IPS-15b (cell line): ENCODE data around the gene ARSG.
"Not testable (repeated sequence)": the region's sequence is repeated elsewhere in the genome, so short reads cannot be mapped to it uniquely, and the experiment has no call there.

Source experiments
- H3K27me3 ChIP-seq: one replicate; pipeline ENCODE4 v1.6.1; 2013; ENCODE audit warnings: low read length; ENCODE audit not compliant: control insufficient read depth, insufficient read depth
- H3K36me3 ChIP-seq: one replicate; pipeline ENCODE4 v1.6.1; 2013; ENCODE audit warnings: low read length; ENCODE audit not compliant: control insufficient read depth, insufficient read depth
- H3K4me1 ChIP-seq: one replicate; pipeline ENCODE4 v1.6.1; 2013; ENCODE audit warnings: mild to moderate bottlenecking, low read length; ENCODE audit not compliant: control insufficient read depth, insufficient read depth
- H3K4me3 ChIP-seq: one replicate; pipeline ENCODE4 v1.5.1; 2013; ENCODE audit warnings: low read depth, low read length
- H3K9ac ChIP-seq: one replicate; pipeline ENCODE4 v1.6.1; 2013; ENCODE audit warnings: low read depth, mild to moderate bottlenecking, low read length
- H3K9me3 ChIP-seq: one replicate; pipeline ENCODE4 v1.6.1; 2013; ENCODE audit warnings: mild to moderate bottlenecking, low read length; ENCODE audit not compliant: control insufficient read depth, insufficient read depth

Gene ARSG

DNA sequence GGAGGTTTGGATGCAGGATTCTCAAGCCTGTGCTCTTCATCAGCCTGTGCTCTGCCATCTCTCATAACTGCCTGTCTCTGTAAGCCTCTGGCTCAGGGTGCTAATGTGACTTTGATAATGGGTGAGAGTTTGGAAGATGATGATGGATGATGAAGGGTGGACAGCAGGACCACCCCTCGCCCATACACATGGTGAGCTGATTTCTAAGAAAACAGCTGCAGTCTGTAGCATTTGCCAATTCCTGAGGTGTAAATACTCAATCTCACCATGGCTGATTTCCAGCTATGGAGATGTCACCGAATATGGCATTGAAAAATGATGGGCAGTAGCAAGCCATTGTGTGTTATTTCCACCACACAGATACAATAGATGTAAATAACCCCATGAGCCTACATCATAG, 74.2 kb downstream of the ARSG start:
- H3K9ac ChIP-seq, result no peak overlapping the region
- H3K36me3 ChIP-seq, result no peaks in the 10 kb centered on the region
- no peaks in the 10 kb centered on the region for H3K4me1 ChIP-seq
- no peaks in the 10 kb centered on the region for H3K9me3 ChIP-seq
- H3K4me3 ChIP-seq, result no peak overlapping the region
- H3K27me3 ChIP-seq, result no peaks in the 10 kb centered on the region

DNA sequence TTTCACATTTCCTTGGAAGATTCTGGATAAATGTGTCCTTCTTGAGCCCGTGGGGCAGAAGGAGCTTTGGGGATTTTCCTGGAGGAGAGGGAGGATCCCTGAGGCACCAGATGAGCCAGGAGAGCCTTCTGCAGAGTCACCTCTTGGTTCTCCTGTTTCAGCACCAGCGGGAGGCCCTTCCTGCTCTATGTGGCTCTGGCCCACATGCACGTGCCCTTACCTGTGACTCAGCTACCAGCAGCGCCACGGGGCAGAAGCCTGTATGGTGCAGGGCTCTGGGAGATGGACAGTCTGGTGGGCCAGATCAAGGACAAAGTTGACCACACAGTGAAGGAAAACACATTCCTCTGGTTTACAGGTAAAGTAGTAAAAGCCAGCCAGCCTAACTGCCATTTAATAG, 77.1 kb downstream of the ARSG start:
- Histone ChIP-seq H3K4me3 (no peak overlapping the region), H3K9me3 (no peaks in the 10 kb centered on the region), H3K27me3 (no peaks in the 10 kb centered on the region), H3K9ac (no peak overlapping the region), H3K36me3 (no peaks in the 10 kb centered on the region), H3K4me1 (no peaks in the 10 kb centered on the region)

DNA sequence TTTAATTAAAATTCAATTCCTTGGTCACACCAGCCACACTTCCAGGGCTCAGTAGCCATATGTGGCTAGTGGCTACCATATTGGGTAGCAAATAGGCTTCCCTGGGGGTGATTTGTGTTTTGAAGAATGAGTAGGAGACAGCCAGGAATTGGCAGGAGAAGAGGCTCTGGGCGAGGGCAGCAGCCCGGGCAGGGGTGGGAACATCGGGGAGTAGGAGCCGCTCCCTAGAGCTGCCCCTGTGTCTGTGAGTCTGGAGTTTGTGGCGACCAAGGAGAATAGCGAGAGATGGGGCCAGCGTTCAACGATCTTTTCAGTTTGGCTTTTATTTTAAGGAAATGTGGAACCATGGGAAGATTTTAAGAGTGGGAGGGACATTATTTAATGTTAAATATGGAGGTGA, 84.3 kb downstream of the ARSG start:
- Histone ChIP-seq H3K4me1 (peaks cover 11% of the 10 kb centered on the region), H3K9ac (no peak overlapping the region), H3K27me3 (no peaks in the 10 kb centered on the region), H3K9me3 (no peaks in the 10 kb centered on the region), H3K36me3 (no peaks in the 10 kb centered on the region), H3K4me3 (no peak overlapping the region)

DNA sequence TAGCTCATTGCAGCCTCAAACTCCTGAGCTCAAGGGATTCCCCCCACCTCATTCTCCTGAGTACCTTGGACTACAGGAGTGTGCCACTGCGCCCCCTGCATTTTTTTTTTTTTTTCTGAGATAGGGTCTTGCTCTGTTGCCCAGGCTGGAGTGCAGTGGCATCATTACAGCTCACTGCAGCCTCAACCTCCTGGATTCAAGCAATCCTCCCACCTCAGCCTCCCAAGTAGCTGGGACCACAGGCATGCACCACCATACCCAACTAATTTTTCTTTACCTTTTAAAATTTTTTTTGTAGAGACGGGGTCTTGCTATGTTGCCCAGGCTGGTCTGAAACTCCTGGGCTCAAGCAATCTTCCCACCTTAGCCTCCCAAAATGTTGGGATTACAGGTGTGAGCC, 84.9 kb downstream of the ARSG start:
- H3K9ac ChIP-seq, H3K4me3 ChIP-seq, H3K27me3 ChIP-seq, H3K36me3 ChIP-seq, H3K9me3 ChIP-seq: not testable (repeated sequence)
- peaks cover 11% of the 10 kb centered on the region for H3K4me1 ChIP-seq

DNA sequence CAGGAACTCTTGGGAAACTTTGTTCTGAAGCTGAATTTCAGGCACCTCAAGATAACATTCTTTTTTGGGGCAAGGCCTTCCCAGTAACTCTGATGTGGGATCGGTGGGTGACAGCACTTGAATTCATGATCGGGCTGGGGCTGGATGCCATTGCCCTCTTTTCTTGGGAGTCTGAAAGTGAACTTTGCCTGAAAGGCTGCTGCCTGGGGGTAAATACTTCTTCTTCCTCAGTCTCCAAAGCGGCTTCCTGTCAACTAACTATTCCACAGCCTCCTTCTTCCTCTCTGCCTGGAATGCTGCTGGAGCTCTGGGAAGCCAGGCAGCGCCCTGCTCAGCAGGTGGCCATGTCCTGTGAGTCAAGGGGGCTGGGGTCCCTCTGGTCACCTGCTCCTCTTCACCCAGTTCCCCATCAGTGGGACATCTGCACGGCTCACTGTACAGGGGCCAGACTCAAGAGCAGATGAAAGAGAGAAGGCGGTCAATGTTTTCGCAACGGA, 86.5 kb downstream of the ARSG start:
- no peak overlapping the region for H3K4me3 ChIP-seq
- H3K36me3 ChIP-seq, result no peaks in the 10 kb centered on the region
- no peak overlapping the region for H3K9ac ChIP-seq
- H3K4me1 ChIP-seq, result peaks cover 11% of the 10 kb centered on the region
- no peaks in the 10 kb centered on the region for H3K27me3 ChIP-seq
- no peaks in the 10 kb centered on the region for H3K9me3 ChIP-seq

DNA sequence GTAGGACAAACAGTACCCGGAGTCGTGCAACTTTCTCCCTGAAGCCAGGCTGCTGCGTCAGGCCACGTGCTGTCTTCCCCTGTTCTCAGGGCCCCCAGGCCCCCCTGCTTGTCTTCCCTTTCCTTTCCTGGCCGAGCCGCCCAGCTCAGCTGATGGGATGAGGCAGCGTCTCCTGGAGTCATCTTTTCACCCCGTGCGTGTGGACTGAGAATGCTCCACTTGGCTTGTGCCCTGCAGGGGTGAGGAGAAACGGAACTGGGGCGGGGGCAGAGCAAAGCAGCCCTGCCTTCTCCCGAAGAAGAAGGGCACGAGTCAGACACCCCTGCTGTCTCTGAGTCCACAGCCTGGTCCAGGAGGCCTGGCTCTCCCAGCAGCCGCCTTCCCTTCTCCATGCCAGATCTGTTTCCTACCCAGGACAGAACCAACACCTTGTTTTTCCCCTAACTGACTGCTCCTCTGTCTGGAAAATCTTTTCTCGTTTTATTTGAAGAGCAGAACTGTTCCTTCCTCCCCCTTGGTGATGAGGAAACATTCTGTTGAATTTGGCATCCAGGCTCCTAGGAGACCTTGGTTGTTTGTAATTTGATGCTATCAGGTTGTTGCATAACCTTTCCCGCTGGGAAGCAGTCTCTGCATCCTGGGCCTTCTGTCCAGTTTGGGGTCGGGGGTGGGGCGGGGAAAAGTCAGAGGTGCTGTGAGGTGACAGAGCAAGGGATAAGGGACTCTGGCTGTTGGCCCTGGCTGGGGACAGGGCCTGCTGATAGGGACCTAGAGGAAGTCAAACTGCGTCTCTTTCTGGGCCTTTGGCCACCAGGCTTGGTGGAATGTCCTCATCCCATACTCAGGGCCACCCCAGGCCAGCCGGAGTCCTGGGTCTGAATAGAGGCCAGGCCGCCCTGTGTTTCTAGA, 87.2 kb downstream of the ARSG start:
- Histone ChIP-seq H3K4me3 (no peak overlapping the region), H3K9me3 (no peaks in the 10 kb centered on the region), H3K4me1 (peaks cover 11% of the 10 kb centered on the region), H3K36me3 (no peaks in the 10 kb centered on the region), H3K9ac (no peak overlapping the region), H3K27me3 (no peaks in the 10 kb centered on the region)

DNA sequence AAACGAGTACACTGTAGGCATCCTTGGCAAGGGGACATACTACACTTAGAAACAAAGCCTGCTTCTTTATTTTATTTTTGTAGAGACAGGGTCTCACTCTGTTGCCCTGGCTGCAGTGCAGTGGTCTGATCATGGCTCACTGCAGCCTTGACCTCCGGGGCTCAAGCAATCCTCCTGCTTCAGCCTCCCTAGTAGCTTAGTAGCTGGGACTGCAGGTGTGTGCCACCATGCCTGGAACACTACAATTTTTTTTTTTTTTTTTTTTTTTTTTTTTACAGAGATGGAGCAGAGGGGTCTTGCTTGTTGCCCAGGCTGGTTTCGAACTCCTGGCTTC, 87.8 kb downstream of the ARSG start:
- peaks cover 11% of the 10 kb centered on the region for H3K4me1 ChIP-seq
- H3K9ac ChIP-seq, result no peak overlapping the region
- H3K27me3 ChIP-seq, result no peaks in the 10 kb centered on the region
- H3K36me3 ChIP-seq, result no peaks in the 10 kb centered on the region
- H3K9me3 ChIP-seq, result no peaks in the 10 kb centered on the region
- H3K4me3 ChIP-seq, result no peak overlapping the region

DNA sequence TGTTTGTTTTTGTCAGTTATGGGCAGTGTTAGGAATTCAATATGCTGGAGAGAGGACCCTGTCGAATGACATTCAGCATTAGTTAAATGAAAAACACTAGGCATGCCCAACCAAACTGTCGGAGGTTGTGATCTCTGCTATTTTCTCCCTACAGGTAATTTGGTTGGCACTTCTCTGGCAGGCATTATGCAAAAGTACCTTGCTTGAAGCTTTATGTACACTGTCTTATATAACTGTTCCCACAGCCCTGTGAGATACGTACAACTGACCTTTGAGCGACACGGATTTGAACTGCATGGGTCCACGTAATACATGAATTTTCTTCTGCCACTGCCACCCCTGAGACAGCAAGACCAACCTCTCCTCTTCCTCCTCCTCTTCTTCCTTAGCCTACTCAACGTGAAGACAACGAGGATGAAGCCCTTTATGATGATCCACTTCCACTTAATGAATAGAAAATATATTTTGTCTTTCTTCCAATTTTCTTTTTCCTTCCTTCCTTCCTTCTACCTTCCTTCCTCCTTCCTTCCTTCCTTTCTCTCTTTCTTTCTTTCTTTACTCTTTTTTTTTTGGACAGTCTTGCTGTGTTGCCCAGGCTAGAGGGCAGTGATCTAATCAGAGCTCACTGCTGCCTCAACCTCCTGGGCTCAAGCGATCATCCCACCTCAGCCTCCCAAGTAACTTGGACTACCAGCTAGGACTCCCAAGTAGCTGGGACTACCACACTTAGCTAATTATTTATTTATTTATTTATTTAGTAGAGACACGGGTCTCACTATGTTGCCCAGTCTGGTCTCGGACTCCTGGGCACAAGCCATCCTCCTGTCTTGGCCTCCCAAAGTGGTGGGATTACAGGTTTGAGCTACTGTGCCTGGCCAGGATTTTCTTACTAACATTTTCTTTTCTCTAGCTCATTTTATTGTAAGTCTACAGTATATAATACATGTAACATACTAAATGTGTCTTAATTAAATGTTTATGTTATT, 88.7 kb downstream of the ARSG start:
- Histone ChIP-seq H3K4me3 (no peak overlapping the region), H3K36me3 (no peaks in the 10 kb centered on the region), H3K27me3 (no peaks in the 10 kb centered on the region), H3K9ac (no peak overlapping the region), H3K4me1 (peaks cover 11% of the 10 kb centered on the region), H3K9me3 (no peaks in the 10 kb centered on the region)

DNA sequence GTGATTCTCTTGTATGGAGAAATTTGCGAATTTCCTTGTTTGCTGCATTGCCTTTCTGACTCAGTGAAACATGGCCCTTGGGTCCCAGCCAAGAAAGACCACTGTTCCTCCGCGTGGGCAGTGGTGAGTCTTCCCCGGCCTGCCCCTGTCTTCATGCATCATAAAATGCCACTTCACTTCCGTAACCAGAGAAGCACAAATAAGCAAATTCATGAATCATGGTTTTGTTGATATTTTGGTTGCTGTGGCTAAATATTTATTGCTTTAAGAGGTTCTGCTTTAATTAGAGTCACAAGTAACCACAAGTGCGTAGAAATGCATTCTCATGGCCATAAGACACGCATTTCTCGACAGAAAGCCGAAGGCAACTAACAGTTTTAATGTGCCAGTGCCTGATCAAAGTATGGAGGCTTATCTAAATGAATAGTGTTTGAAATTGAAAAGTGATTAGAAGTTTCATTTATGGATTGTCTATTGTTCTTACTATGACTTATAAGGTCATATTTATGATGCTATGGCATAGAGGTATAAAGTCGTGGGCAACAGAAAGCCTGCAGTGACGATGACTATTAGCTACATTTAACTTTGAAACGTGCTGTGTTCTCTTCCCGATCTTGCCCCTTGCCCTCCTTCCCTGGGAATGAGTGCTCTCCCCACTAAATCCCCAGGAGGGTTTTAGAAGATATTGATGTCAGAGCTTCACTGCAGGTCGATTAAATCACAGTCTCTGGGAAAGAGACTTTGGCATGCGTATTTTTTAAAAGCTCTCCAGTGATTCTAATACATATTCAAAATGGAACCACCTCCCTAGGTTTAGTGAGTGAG, 90.0 kb downstream of the ARSG start:
- H3K36me3 ChIP-seq, result no peaks in the 10 kb centered on the region
- no peaks in the 10 kb centered on the region for H3K27me3 ChIP-seq
- no peaks in the 10 kb centered on the region for H3K9me3 ChIP-seq
- H3K9ac ChIP-seq, result no peak overlapping the region
- no peak overlapping the region for H3K4me3 ChIP-seq
- H3K4me1 ChIP-seq, result peaks cover 11% of the 10 kb centered on the region

DNA sequence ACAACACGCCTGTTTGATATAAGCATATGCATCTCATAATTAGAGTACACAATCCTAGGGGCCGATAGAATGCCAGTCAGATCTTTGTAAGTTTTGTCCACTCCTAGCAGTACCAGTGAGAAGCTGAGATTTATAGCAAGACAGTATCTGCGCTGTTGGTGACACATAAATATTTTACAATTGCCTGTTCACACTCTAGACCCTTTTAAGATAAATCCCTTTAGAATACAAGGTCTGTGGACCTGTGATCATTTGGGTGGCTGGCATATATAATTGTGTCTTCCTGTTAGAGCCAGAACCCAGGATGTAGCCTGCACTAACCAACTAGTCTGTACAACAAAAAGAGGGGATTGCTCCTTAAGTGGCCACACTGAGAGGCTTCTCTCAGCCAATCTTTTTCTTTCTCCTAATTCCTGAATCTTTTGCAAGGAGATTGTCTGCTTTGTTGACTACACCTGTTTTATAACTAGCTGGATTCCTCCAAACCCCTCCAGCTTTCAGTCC, 91.3 kb downstream of the ARSG start:
- Histone ChIP-seq H3K4me3 (no peak overlapping the region), H3K27me3 (no peaks in the 10 kb centered on the region), H3K9me3 (no peaks in the 10 kb centered on the region), H3K36me3 (no peaks in the 10 kb centered on the region), H3K9ac (no peak overlapping the region), H3K4me1 (peaks cover 10% of the 10 kb centered on the region)

DNA sequence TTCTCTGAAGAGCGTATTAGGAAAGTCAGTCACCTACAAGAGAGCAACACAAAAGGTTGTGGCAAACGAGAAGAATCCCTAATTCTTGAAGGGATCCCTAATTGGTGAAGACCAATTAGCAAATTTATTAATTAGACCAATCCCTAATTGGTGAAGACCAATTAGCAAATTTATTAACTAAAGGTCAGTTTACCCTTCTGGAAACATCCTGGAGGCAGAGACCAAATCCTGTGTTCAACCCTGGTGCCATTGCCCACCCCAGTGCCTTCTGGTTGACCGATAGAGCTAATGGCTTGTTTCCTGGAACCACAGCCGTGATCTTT, 91.8 kb downstream of the ARSG start:
- Histone ChIP-seq H3K4me3 (no peak overlapping the region), H3K9ac (no peak overlapping the region), H3K9me3 (no peaks in the 10 kb centered on the region), H3K4me1 (peaks cover 6% of the 10 kb centered on the region), H3K36me3 (no peaks in the 10 kb centered on the region), H3K27me3 (no peaks in the 10 kb centered on the region)
